K562 (cell line): ENCODE results near the gene PDZRN4. TPM values are rescaled to one million over a fixed set of nuclear protein-coding genes. Genes with fewer than 3 reads are reported as not detected.

ENCODE experiments used
- ATAC-seq: fragments of 200-7000 bp; cut with Tn5 transposase; 3 replicates; pipeline ENCODE4 v1.9.1; 2020; ENCODE audit warnings: moderate library complexity
- BruUV-seq: library from RNA; stranded (reverse); fragments of 400-500 nt; replicated peaks from 2 replicates; lab custom pipeline; 2021; lab: Mats Ljungman, UMichigan
- CTCF ChIA-PET: fragments of 300-600 bp; formaldehyde crosslinking; extraction: SDS; loops from one replicate; lab custom pipeline; 2021; ENCODE audit warnings: low intra/inter-chr PET ratio; lab: Yijun Ruan, JAX
- POLR2A ChIA-PET: fragments of 300-600, 350-650 bp; sonication (Branson Sonifier 250); formaldehyde crosslinking; extraction: SDS; loops from one replicate; lab custom pipeline; 2021; ENCODE audit warnings: antibody characterized with exemption, inconsistent platforms; lab: Yijun Ruan, JAX
- DNase-seq, 4 experiments: peaks; one replicate each; pipeline versions ENCODE4 v3.0.0 to v3.0.0-alpha.2; 2011 to 2018; ENCODE audit warnings: low spot score in 3 of 4, mixed read lengths in 3 of 4; ENCODE audit errors: extremely low read depth in 1 of 4
- FAIRE-seq: peaks from 2 replicates; lab custom pipeline; 2011; peaks lifted over from hg19 to GRCh38; lab: Jason Lieb, UNC
- H2AFZ ChIP-seq: 2 replicates; pipeline ENCODE4 v1.6.0; 2011; ENCODE audit warnings: low read depth, low read length, control low read depth, inconsistent platforms
- H3K27ac ChIP-seq: fragments of 200-600 bp; 3 replicates; pipeline ENCODE4 v1.8.0; 2011; ENCODE audit warnings: low read depth, mild to moderate bottlenecking, control low read depth, inconsistent platforms, low read length, moderate library complexity, mixed read lengths; ENCODE audit errors: extremely low read depth
- H3K27me3 ChIP-seq, 2 experiments: fragments of 300-600 bp in 1 of 2; 2 replicates in 1 of 2; 3 replicates in 1 of 2; pipeline versions ENCODE4 v1.6.0 to v1.8.0; 2011; ENCODE audit warnings: inconsistent platforms in 2 of 2, low read length in 2 of 2, mild to moderate bottlenecking in 1 of 2, mixed read lengths in 1 of 2, moderate library complexity in 1 of 2; ENCODE audit not compliant: control insufficient read depth in 2 of 2, insufficient read depth in 2 of 2
- H3K36me3 ChIP-seq: fragments of 300-600 bp; 3 replicates; pipeline ENCODE4 v1.8.0; 2011; ENCODE audit warnings: mild to moderate bottlenecking, low read length, inconsistent platforms; ENCODE audit not compliant: control insufficient read depth, insufficient read depth
- H3K4me1 ChIP-seq, 2 experiments: fragments of 200-600 bp in 1 of 2; replicated peaks in 1 of 2; 2 replicates in 1 of 2; 3 replicates in 1 of 2; pipeline versions ENCODE4 v1.5.1 to v1.8.0; 2011; ENCODE audit warnings: inconsistent platforms in 2 of 2, low read length in 2 of 2, mild to moderate bottlenecking in 1 of 2, mixed read lengths in 1 of 2, moderate library complexity in 1 of 2; ENCODE audit not compliant: control insufficient read depth in 2 of 2, insufficient read depth in 2 of 2
- H3K4me2 ChIP-seq: 2 replicates; pipeline ENCODE4 v1.6.1; 2011; ENCODE audit warnings: low read length, control low read depth, inconsistent platforms, mixed read lengths; ENCODE audit not compliant: insufficient read depth
- H3K4me3 ChIP-seq: fragments of 200-600 bp; sonication (generic), shearing (Covaris generic); 2 replicates; pipeline ENCODE4 v1.5.1; 2016; ENCODE audit warnings: control low read depth, inconsistent platforms
- H3K79me2 ChIP-seq: fragments of 200-600 bp; 3 replicates; pipeline ENCODE4 v1.8.0; 2011; ENCODE audit warnings: low read length, inconsistent platforms; ENCODE audit not compliant: control insufficient read depth, insufficient read depth
- H3K9ac ChIP-seq, 2 experiments: 2 replicates each; pipeline versions ENCODE4 v1.6.0 to v1.6.1; 2011; ENCODE audit warnings: low read depth in 2 of 2, low read length in 2 of 2, control low read depth in 1 of 2, inconsistent platforms in 1 of 2, mild to moderate bottlenecking in 1 of 2, mixed read lengths in 1 of 2; ENCODE audit not compliant: insufficient read depth in 1 of 2
- H3K9me1 ChIP-seq: one replicate; pipeline ENCODE4 v1.6.0; 2011; ENCODE audit warnings: inconsistent platforms, mild to moderate bottlenecking, low read length, moderate library complexity; ENCODE audit not compliant: control insufficient read depth, insufficient read depth
- H3K9me3 ChIP-seq: replicated peaks from 2 replicates; pipeline ENCODE4 v1.5.1; 2011; ENCODE audit warnings: low read depth, low read length, inconsistent platforms; ENCODE audit not compliant: control insufficient read depth, insufficient read depth
- H4K20me1 ChIP-seq: replicated peaks from 2 replicates; pipeline ENCODE4 v1.6.1; 2011; ENCODE audit warnings: low read length, inconsistent platforms, mixed read lengths; ENCODE audit not compliant: control insufficient read depth, insufficient read depth
- ARNT ChIP-seq, 2 experiments: fragments of 450-650 bp; IDR thresholded peaks; 2 replicates each; pipeline ENCODE4 v1.6.1; 2016; ENCODE audit warnings: mild to moderate bottlenecking in 1 of 2
- EGR1 ChIP-seq: fragments of 450-650 bp; conservative IDR thresholded peaks from 2 replicates; pipeline ENCODE4 v1.6.1; 2017; ENCODE audit warnings: mild to moderate bottlenecking
- ETV1 ChIP-seq: fragments of 450-650 bp; conservative IDR thresholded peaks from 2 replicates; pipeline ENCODE4 v1.6.1; 2016; ENCODE audit warnings: missing genetic modification characterization, control low read depth, low read depth, missing compliant biosample characterization
- HMGXB4 ChIP-seq: sonication (generic); formaldehyde crosslinking; IDR thresholded peaks from 2 replicates; pipeline ENCODE4 v1.8.1; 2023; ENCODE audit warnings: mild to moderate bottlenecking, missing genetic modification reagents
- KLF6 ChIP-seq: fragments of 250-450 bp; sonication (Bioruptor Pico); IDR thresholded peaks from 2 replicates; pipeline ENCODE4 v1.4.0; 2020; ENCODE audit warnings: mild to moderate bottlenecking, moderate library complexity, borderline replicate concordance
- MNT ChIP-seq, 2 experiments: fragments of 450-650 bp; conservative IDR thresholded peaks; 2 replicates each; pipeline ENCODE4 v1.6.1; 2017; ENCODE audit warnings: mild to moderate bottlenecking in 2 of 2, moderate library complexity in 2 of 2
- MTF1 ChIP-seq: fragments of 250-450 bp; sonication (Bioruptor Pico); IDR thresholded peaks from 2 replicates; pipeline ENCODE4 v1.9.0; 2021; ENCODE audit warnings: moderate library complexity, mild to moderate bottlenecking, inconsistent platforms, borderline replicate concordance
- NFYB ChIP-seq: IDR thresholded peaks from 2 replicates; pipeline ENCODE4 v1.6.1; 2011; ENCODE audit warnings: mild to moderate bottlenecking, moderate library complexity; ENCODE audit not compliant: insufficient read length; ENCODE audit errors: extremely low read depth
- NR4A1 ChIP-seq, 2 experiments: fragments of 250-450 bp in 1 of 2; fragments of 450-650 bp in 1 of 2; sonication (Bioruptor Pico) in 1 of 2; IDR thresholded peaks; 2 replicates each; pipeline versions ENCODE4 v1.4.0 to v1.6.1; 2016 to 2020; ENCODE audit warnings: mild to moderate bottlenecking in 2 of 2, missing compliant biosample characterization in 1 of 2, missing genetic modification characterization in 1 of 2, moderate library complexity in 1 of 2
- RFX1 ChIP-seq: fragments of 450-650 bp; IDR thresholded peaks from 2 replicates; pipeline ENCODE4 v1.6.1; 2016; ENCODE audit warnings: mild to moderate bottlenecking, moderate library complexity
- SLC30A9 ChIP-seq: fragments of 250-450 bp; sonication (Bioruptor Pico); IDR thresholded peaks from 2 replicates; pipeline ENCODE4 v1.8.0; 2022; ENCODE audit warnings: mild to moderate bottlenecking, moderate library complexity
- TBL1XR1 ChIP-seq, 2 experiments: IDR thresholded peaks; 2 replicates each; pipeline ENCODE4 v1.6.1; 2012; ENCODE audit warnings: improper control_type of control experiment in 2 of 2, low read length in 2 of 2, mild to moderate bottlenecking in 1 of 2
- ZNF408 ChIP-seq: fragments of 250-450 bp; sonication (Bioruptor Pico); IDR thresholded peaks from 2 replicates; pipeline ENCODE4 v1.4.0; 2020; ENCODE audit warnings: low read depth, mild to moderate bottlenecking, moderate library complexity
- ZNF561 ChIP-seq: fragments of 450-650 bp; formaldehyde crosslinking; conservative IDR thresholded peaks from 2 replicates; pipeline ENCODE4 v1.4.0; 2020; ENCODE audit warnings: mild to moderate bottlenecking, moderate library complexity
- ZNF785 ChIP-seq: fragments of 250-450 bp; sonication (Bioruptor Pico); IDR thresholded peaks from 2 replicates; pipeline ENCODE4 v1.4.0; 2020; ENCODE audit warnings: mild to moderate bottlenecking
- WGBS: fragments of 100-300 bp; shearing (Covaris generic); methylation state at CpG from one replicate; pipeline ENCODE4 v1.1.6; 2016; ENCODE audit warnings: low coverage, mixed read lengths; ENCODE audit not compliant: insufficient coverage; ENCODE audit errors: missing lambda C conversion rate; 5-methylcytosine and 5-hydroxymethylcytosine counted together
- in situ Hi-C: fragments of 300-500 bp; cut with MboI; formaldehyde crosslinking; loops from 4 replicates; pipeline ENCODE4 v1.15.0; 2018; ENCODE audit warnings: inconsistent platforms, mixed read lengths
- intact Hi-C: fragments of 100-400 bp; cut with micrococcal nuclease; formaldehyde crosslinking; loops from 2 replicates; pipeline ENCODE4 v1.14.2; 2022
- polyA plus RNA-seq, 8 experiments: library from polyadenylated mRNA; depleted of rRNA in 4 of 8; stranded (reverse) in 5 of 8; unstranded in 3 of 8; fragments of >200 nt; fragmentation: Nextera tagmentation in 2 of 8; fragmentation: Illumina TruSeq in 1 of 8; extraction: Ambion mirVana in 2 of 8; extraction: Trizol in 1 of 8; gene quantifications; 2 replicates each; pipeline versions ENCODE4 v1.2.1 to v1.2.3, GENCODE V29; 2011 to 2014; ENCODE audit warnings: inconsistent platforms in 1 of 8, missing spikeins in 1 of 8
- total RNA-seq, 7 experiments: library from RNA; depleted of rRNA in 6 of 7; stranded (reverse); fragments of >200 nt in 6 of 7; fragmentation: Illumina TruSeq in 2 of 7; extraction: Trizol in 2 of 7; gene quantifications; 2 replicates each; pipeline versions ENCODE4 v1.2.1 to v1.2.3, GENCODE V29; 2011 to 2021; ENCODE audit warnings: low replicate concordance in 1 of 7

Gene PDZRN4
- total and polyA plus RNA-seq, 9 of the 15 experiments (the other 6 are each of a cell fraction or from before 2014, with no cell fraction given), result not detected

GRCh38 chr12:41433460-41433859 lies 245.3 kb downstream of the PDZRN4 start (continued):
- TF ChIP-seq ZNF561 (no peak), SLC30A9 (no peak), ZNF408 (CRISPR knock-in tag) (no peak), TBL1XR1 (IDR thresholded peaks at IDR 0.05; ENCODE audit: low read length in 2 of 2) (no peak), MTF1 (CRISPR knock-in tag) (no peak), ETV1 (tag) (no peak), ARNT (IDR thresholded peaks at IDR 0.05) (no peak), EGR1 (no peak), ZNF785 (CRISPR knock-in tag) (no peak)

GRCh38 chr12:41436076-41436475 lies 248.0 kb downstream of the PDZRN4 start:
- WGBS, result 0% methylated on average over 4 of the region's 4 CpGs
- ATAC-seq (no peak), FAIRE-seq (no peak), DNase-seq (no peak)
- Histone ChIP-seq H3K27ac (no peak overlapping the region), H4K20me1 (no peaks in the 10 kb centered on the region), H3K79me2 (no peaks in the 10 kb centered on the region), H2AFZ (no peak overlapping the region), H3K4me2 (no peak overlapping the region), H3K27me3 (no peaks in the 10 kb centered on the region), H3K4me1 (no peaks in the 10 kb centered on the region), H3K9me3 (no peaks in the 10 kb centered on the region), H3K4me3 (no peak overlapping the region), H3K9me1 (no peaks in the 10 kb centered on the region), H3K36me3 (no peaks in the 10 kb centered on the region), H3K9ac (no peak overlapping the region)
- in situ Hi-C loops (no loop called here), intact Hi-C loops (no loop called here)
- BruUV-seq, result no TSS peak
- POLR2A ChIA-PET, result no interaction called here
- CTCF ChIA-PET, result no interaction called here
- TF ChIP-seq NR4A1 (CRISPR knock-in tag; IDR thresholded peaks at IDR 0.05), result no peak
- no peak for TF ChIP-seq NR4A1 (tag; IDR thresholded peaks at IDR 0.05)
- no peak for TF ChIP-seq MNT (conservative IDR thresholded peaks at IDR 0.05)
- no peak for TF ChIP-seq RFX1
- TF ChIP-seq HMGXB4 (CRISPR knock-in tag), result no peak
- TF ChIP-seq NFYB, result no peak
- TF ChIP-seq KLF6 (CRISPR knock-in tag), result no peak
